Measurements from ENCODE around the gene MLF2.

DNA sequence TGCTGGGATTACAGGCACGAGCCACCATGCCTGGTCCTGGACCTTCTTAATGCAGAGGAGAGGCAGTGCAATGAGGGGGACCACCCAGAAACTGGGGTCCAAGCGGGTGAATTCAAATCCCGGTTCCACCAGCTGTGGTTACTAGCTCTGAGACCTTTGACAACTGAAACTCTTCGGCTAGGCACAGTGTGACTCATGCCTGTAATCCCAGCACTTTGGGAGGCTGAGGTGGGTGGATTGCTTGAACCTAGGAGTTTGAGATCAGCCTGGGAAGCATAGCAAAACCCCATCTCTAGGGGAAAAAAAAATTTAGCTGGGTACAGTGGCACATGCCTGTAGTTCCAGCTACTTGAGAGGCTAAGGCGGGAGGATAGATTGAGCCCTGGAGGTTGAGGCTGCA is 31.4 kb upstream of the MLF2 start:
- TF ChIP-seq, protein P1, sequence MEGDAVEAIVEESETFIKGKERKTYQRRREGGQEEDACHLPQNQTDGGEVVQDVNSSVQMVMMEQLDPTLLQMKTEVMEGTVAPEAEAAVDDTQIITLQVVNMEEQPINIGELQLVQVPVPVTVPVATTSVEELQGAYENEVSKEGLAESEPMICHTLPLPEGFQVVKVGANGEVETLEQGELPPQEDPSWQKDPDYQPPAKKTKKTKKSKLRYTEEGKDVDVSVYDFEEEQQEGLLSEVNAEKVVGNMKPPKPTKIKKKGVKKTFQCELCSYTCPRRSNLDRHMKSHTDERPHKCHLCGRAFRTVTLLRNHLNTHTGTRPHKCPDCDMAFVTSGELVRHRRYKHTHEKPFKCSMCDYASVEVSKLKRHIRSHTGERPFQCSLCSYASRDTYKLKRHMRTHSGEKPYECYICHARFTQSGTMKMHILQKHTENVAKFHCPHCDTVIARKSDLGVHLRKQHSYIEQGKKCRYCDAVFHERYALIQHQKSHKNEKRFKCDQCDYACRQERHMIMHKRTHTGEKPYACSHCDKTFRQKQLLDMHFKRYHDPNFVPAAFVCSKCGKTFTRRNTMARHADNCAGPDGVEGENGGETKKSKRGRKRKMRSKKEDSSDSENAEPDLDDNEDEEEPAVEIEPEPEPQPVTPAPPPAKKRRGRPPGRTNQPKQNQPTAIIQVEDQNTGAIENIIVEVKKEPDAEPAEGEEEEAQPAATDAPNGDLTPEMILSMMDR (IDR thresholded peaks at IDR 0.05 in 2 of 3, conservative IDR thresholded peaks at IDR 0.05 in 1 of 3; ENCODE audit: borderline replicate concordance in 1 of 3, insufficient read depth in 1 of 3, low read depth in 2 of 3, low read length in 2 of 3) = no peak
- TF ChIP-seq EZH2 (IDR thresholded peaks at IDR 0.05) = no peak
- TF ChIP-seq POLR2AphosphoS5 (IDR thresholded peaks at IDR 0.05; ENCODE audit: low read depth, low read length) = no peak
- no peak for TF ChIP-seq RAD21 (IDR thresholded peaks at IDR 0.05; ENCODE audit: low read depth)
- no peak for TF ChIP-seq POLR2A (IDR thresholded peaks at IDR 0.05; ENCODE audit: borderline replicate concordance, extremely low read depth, insufficient read depth, insufficient read length)
- no peak for TF ChIP-seq EZH2phosphoT487 (IDR thresholded peaks at IDR 0.05; ENCODE audit: borderline replicate concordance)
- TF ChIP-seq SIN3A (IDR thresholded peaks at IDR 0.05; ENCODE audit: low read depth) = no peak
- TF ChIP-seq, protein P2, sequence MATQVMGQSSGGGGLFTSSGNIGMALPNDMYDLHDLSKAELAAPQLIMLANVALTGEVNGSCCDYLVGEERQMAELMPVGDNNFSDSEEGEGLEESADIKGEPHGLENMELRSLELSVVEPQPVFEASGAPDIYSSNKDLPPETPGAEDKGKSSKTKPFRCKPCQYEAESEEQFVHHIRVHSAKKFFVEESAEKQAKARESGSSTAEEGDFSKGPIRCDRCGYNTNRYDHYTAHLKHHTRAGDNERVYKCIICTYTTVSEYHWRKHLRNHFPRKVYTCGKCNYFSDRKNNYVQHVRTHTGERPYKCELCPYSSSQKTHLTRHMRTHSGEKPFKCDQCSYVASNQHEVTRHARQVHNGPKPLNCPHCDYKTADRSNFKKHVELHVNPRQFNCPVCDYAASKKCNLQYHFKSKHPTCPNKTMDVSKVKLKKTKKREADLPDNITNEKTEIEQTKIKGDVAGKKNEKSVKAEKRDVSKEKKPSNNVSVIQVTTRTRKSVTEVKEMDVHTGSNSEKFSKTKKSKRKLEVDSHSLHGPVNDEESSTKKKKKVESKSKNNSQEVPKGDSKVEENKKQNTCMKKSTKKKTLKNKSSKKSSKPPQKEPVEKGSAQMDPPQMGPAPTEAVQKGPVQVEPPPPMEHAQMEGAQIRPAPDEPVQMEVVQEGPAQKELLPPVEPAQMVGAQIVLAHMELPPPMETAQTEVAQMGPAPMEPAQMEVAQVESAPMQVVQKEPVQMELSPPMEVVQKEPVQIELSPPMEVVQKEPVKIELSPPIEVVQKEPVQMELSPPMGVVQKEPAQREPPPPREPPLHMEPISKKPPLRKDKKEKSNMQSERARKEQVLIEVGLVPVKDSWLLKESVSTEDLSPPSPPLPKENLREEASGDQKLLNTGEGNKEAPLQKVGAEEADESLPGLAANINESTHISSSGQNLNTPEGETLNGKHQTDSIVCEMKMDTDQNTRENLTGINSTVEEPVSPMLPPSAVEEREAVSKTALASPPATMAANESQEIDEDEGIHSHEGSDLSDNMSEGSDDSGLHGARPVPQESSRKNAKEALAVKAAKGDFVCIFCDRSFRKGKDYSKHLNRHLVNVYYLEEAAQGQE (IDR thresholded peaks at IDR 0.05; ENCODE audit: low read depth) = no peak

Measured in HCT116 (cell line).